ENCODE data around the gene ADAM19.

ADAM19 gene

GRCh38 chr5:157556615-157557418, 18.8 kb downstream of the ADAM19 start:
- no peak overlapping the region for H3K4me2 ChIP-seq (ENCODE audit: low read depth, low read length, poor library complexity, severe bottlenecking)
- TF ChIP-seq CTCF (conservative IDR thresholded peaks at IDR 0.05; ENCODE audit: low read length) (no peak), EZH2phosphoT487 (IDR thresholded peaks at IDR 0.05; ENCODE audit: borderline replicate concordance) (no peak)
- no peaks in the 10 kb centered on the region for H3F3A ChIP-seq (ENCODE audit: low read depth)
- no peaks in the 10 kb centered on the region for H3K9me2 ChIP-seq (replicated peaks; ENCODE audit: low read depth, low read length)
- H4K20me1 ChIP-seq (ENCODE audit: insufficient read depth, low read length, poor library complexity, severe bottlenecking), result no peaks in the 10 kb centered on the region
- H2AFZ ChIP-seq (ENCODE audit: low read length), result no peak overlapping the region
- H3K9me3 ChIP-seq (ENCODE audit: insufficient read depth, low read depth, low read length), result no peaks in the 10 kb centered on the region
- H3K9ac ChIP-seq (ENCODE audit: low read depth, low read length, poor library complexity, severe bottlenecking), result no peak overlapping the region
- H3K4me1 ChIP-seq (ENCODE audit: insufficient read depth, low read length, poor library complexity, severe bottlenecking), result no peaks in the 10 kb centered on the region
- no peaks in the 10 kb centered on the region for H3K79me2 ChIP-seq (ENCODE audit: insufficient read depth, low read length)
- no peak overlapping the region for H3K4me3 ChIP-seq (ENCODE audit: low read length, poor library complexity, severe bottlenecking)
- H3K27me3 ChIP-seq (ENCODE audit: insufficient read depth, low read length, poor library complexity, severe bottlenecking), result no peaks in the 10 kb centered on the region
- no peaks in the 10 kb centered on the region for H3K36me3 ChIP-seq (ENCODE audit: insufficient read depth, low read length)

- H3K4me2 ChIP-seq (ENCODE audit: low read depth, low read length, poor library complexity, severe bottlenecking), result no peak overlapping the region
- no peaks in the 10 kb centered on the region for H3K4me1 ChIP-seq (ENCODE audit: insufficient read depth, low read length, poor library complexity, severe bottlenecking)
- H3K79me2 ChIP-seq (ENCODE audit: insufficient read depth, low read length), result no peaks in the 10 kb centered on the region
- H2AFZ ChIP-seq (ENCODE audit: low read length), result no peak overlapping the region
- H3F3A ChIP-seq (ENCODE audit: low read depth), result no peaks in the 10 kb centered on the region
- no peaks in the 10 kb centered on the region for H3K27me3 ChIP-seq (ENCODE audit: insufficient read depth, low read length, poor library complexity, severe bottlenecking)
- TF ChIP-seq EZH2phosphoT487 (IDR thresholded peaks at IDR 0.05; ENCODE audit: borderline replicate concordance) (no peak), CTCF (conservative IDR thresholded peaks at IDR 0.05; ENCODE audit: low read length) (no peak)
- H4K20me1 ChIP-seq (ENCODE audit: insufficient read depth, low read length, poor library complexity, severe bottlenecking), result no peaks in the 10 kb centered on the region
- H3K4me3 ChIP-seq (ENCODE audit: low read length, poor library complexity, severe bottlenecking), result no peak overlapping the region
- no peak overlapping the region for H3K9ac ChIP-seq (ENCODE audit: low read depth, low read length, poor library complexity, severe bottlenecking)
- H3K9me3 ChIP-seq (ENCODE audit: insufficient read depth, low read depth, low read length), result no peaks in the 10 kb centered on the region
- no peaks in the 10 kb centered on the region for H3K36me3 ChIP-seq (ENCODE audit: insufficient read depth, low read length)
- no peaks in the 10 kb centered on the region for H3K9me2 ChIP-seq (replicated peaks; ENCODE audit: low read depth, low read length)
Measured at GRCh38 chr5:157555037-157555640, 20.4 kb downstream of the ADAM19 start.

- Histone ChIP-seq H3K36me3 (ENCODE audit: insufficient read depth, low read length) (no peaks in the 10 kb centered on the region), H3K9me2 (replicated peaks; ENCODE audit: low read depth, low read length) (no peaks in the 10 kb centered on the region), H3K27me3 (ENCODE audit: insufficient read depth, low read length, poor library complexity, severe bottlenecking) (no peaks in the 10 kb centered on the region), H3K4me3 (ENCODE audit: low read length, poor library complexity, severe bottlenecking) (no peak overlapping the region), H3F3A (ENCODE audit: low read depth) (no peaks in the 10 kb centered on the region), H4K20me1 (ENCODE audit: insufficient read depth, low read length, poor library complexity, severe bottlenecking) (no peaks in the 10 kb centered on the region), H3K4me2 (ENCODE audit: low read depth, low read length, poor library complexity, severe bottlenecking) (no peak overlapping the region), H3K79me2 (ENCODE audit: insufficient read depth, low read length) (no peaks in the 10 kb centered on the region), H3K9me3 (ENCODE audit: insufficient read depth, low read depth, low read length) (no peaks in the 10 kb centered on the region), H3K4me1 (ENCODE audit: insufficient read depth, low read length, poor library complexity, severe bottlenecking) (no peaks in the 10 kb centered on the region), H2AFZ (ENCODE audit: low read length) (no peak overlapping the region), H3K9ac (ENCODE audit: low read depth, low read length, poor library complexity, severe bottlenecking) (no peak overlapping the region)
- TF ChIP-seq EZH2phosphoT487 (IDR thresholded peaks at IDR 0.05; ENCODE audit: borderline replicate concordance) (no peak), CTCF (conservative IDR thresholded peaks at IDR 0.05; ENCODE audit: low read length) (no peak)
Measured at GRCh38 chr5:157554179-157555036, 21.2 kb downstream of the ADAM19 start.

All from Loucy (cell line).